HUES64 (cell line): ENCODE results near the gene TLR1.
"Not testable (repeated sequence)": the region's sequence is repeated elsewhere in the genome, so short reads cannot be mapped to it uniquely, and the experiment has no call there.

Experiments used
- H3K27ac ChIP-seq: 2 replicates; pipeline ENCODE4 v1.7.0; 2013; ENCODE audit warnings: low read depth, low read length, inconsistent platforms
- H3K27me3 ChIP-seq: 2 replicates; pipeline ENCODE4 v1.6.1; 2013; ENCODE audit warnings: mild to moderate bottlenecking, low read length; ENCODE audit not compliant: insufficient read depth
- H3K36me3 ChIP-seq: 2 replicates; pipeline ENCODE4 v1.6.1; 2013; ENCODE audit warnings: mild to moderate bottlenecking, low read length; ENCODE audit not compliant: insufficient read depth
- H3K4me1 ChIP-seq: 2 replicates; pipeline ENCODE4 v1.6.1; 2013; ENCODE audit warnings: mild to moderate bottlenecking, low read length, moderate library complexity; ENCODE audit not compliant: insufficient read depth
- H3K4me3 ChIP-seq: 2 replicates; pipeline ENCODE4 v1.5.1; 2013; ENCODE audit warnings: mild to moderate bottlenecking, low read length, moderate library complexity
- H3K9ac ChIP-seq: 2 replicates; pipeline ENCODE4 v1.6.1; 2013; ENCODE audit warnings: mild to moderate bottlenecking, low read depth, low read length
- H3K9me3 ChIP-seq: 2 replicates; pipeline ENCODE4 v1.6.1; 2013; ENCODE audit warnings: low read depth, low read length; ENCODE audit not compliant: insufficient read depth
- WGBS: fragments of 150-250, 120-280 bp; methylation state at CpG from one replicate; pipeline ENCODE4 v1.1.7; 2013; ENCODE audit warnings: missing lambda C conversion rate; 5-methylcytosine and 5-hydroxymethylcytosine counted together

Gene TLR1

GRCh38 chr4:38823766-38824165, 19.2 kb upstream of the TLR1 start:
- no peak overlapping the region for H3K4me3 ChIP-seq
- no peak overlapping the region for H3K27ac ChIP-seq
- H3K36me3 ChIP-seq: no peaks in the 10 kb centered on the region
- H3K9ac ChIP-seq: no peak overlapping the region
- no peaks in the 10 kb centered on the region for H3K4me1 ChIP-seq
- H3K27me3 ChIP-seq: no peaks in the 10 kb centered on the region
- peaks cover 4% of the 10 kb centered on the region; the same call in 1 of the 2 replicates for H3K9me3 ChIP-seq
- 96% methylated on average over 27 of the region's 27 CpGs for WGBS

- H3K27me3 ChIP-seq: no peaks in the 10 kb centered on the region
- H3K27ac ChIP-seq: no peak overlapping the region
- H3K4me3 ChIP-seq: no peak overlapping the region
- H3K9ac ChIP-seq: no peak overlapping the region
- H3K9me3 ChIP-seq: peaks cover 4% of the 10 kb centered on the region; the same call in 1 of the 2 replicates
- no peaks in the 10 kb centered on the region for H3K36me3 ChIP-seq
- H3K4me1 ChIP-seq: no peaks in the 10 kb centered on the region
- WGBS: 87% methylated on average over 5 of the region's 5 CpGs
These were observed 18.2 kb upstream of the TLR1 start for GRCh38 chr4:38822748-38823303.

- Histone ChIP-seq H3K4me1 (no peaks in the 10 kb centered on the region), H3K27me3 (no peaks in the 10 kb centered on the region), H3K36me3 (no peaks in the 10 kb centered on the region), H3K4me3 (no peak overlapping the region), H3K9ac (no peak overlapping the region), H3K9me3 (peaks cover 4% of the 10 kb centered on the region; the same call in 1 of the 2 replicates), H3K27ac (no peak overlapping the region)
- WGBS: 91% methylated on average over 1 of the region's 3 CpGs
These were observed 17.1 kb upstream of the TLR1 start for GRCh38 chr4:38821739-38822138.

- Histone ChIP-seq H3K4me3 (no peak overlapping the region), H3K36me3 (no peaks in the 10 kb centered on the region), H3K27ac (no peak overlapping the region), H3K27me3 (no peaks in the 10 kb centered on the region), H3K4me1 (no peaks in the 10 kb centered on the region), H3K9ac (no peak overlapping the region), H3K9me3 (peaks cover 4% of the 10 kb centered on the region; the same call in 1 of the 2 replicates)
- 94% methylated on average over 4 of the region's 4 CpGs for WGBS
These were observed 15.9 kb upstream of the TLR1 start for GRCh38 chr4:38820329-38821061.

GRCh38 chr4:38819569-38819968, 15.0 kb upstream of the TLR1 start:
- H3K4me1 ChIP-seq: no peaks in the 10 kb centered on the region
- no peak overlapping the region for H3K4me3 ChIP-seq
- no peak overlapping the region for H3K27ac ChIP-seq
- H3K27me3 ChIP-seq: no peaks in the 10 kb centered on the region
- H3K9me3 ChIP-seq: peaks cover 4% of the 10 kb centered on the region; the same call in 1 of the 2 replicates
- no peak overlapping the region for H3K9ac ChIP-seq
- H3K36me3 ChIP-seq: no peaks in the 10 kb centered on the region
- 90% methylated on average over 3 of the region's 3 CpGs for WGBS

GRCh38 chr4:38818441-38818976, 13.9 kb upstream of the TLR1 start:
- Histone ChIP-seq H3K9ac (no peak overlapping the region), H3K36me3 (no peaks in the 10 kb centered on the region), H3K9me3 (peaks cover 4% of the 10 kb centered on the region; the same call in 1 of the 2 replicates), H3K4me3 (no peak overlapping the region), H3K27ac (no peak overlapping the region), H3K4me1 (no peaks in the 10 kb centered on the region), H3K27me3 (no peaks in the 10 kb centered on the region)
- WGBS: 84% methylated on average over 4 of the region's 5 CpGs

- Histone ChIP-seq H3K27ac (no peak overlapping the region), H3K4me1 (no peaks in the 10 kb centered on the region), H3K9ac (no peak overlapping the region), H3K27me3 (no peaks in the 10 kb centered on the region), H3K4me3 (no peak overlapping the region), H3K36me3 (no peaks in the 10 kb centered on the region), H3K9me3 (no peaks in the 10 kb centered on the region)
- WGBS: 82% methylated on average over 3 of the region's 3 CpGs
These were observed 11.5 kb upstream of the TLR1 start for GRCh38 chr4:38815885-38816782.

- Histone ChIP-seq H3K27ac (no peak overlapping the region), H3K36me3 (no peaks in the 10 kb centered on the region), H3K4me3 (no peak overlapping the region), H3K27me3 (no peaks in the 10 kb centered on the region), H3K4me1 (no peaks in the 10 kb centered on the region), H3K9me3 (no peaks in the 10 kb centered on the region), H3K9ac (no peak overlapping the region)
- WGBS: 92% methylated on average over 3 of the region's 3 CpGs
These were observed 9.8 kb upstream of the TLR1 start for GRCh38 chr4:38814386-38814785.

- WGBS: 88% methylated on average over 6 of the region's 6 CpGs
These were observed 6.7 kb upstream of the TLR1 start for GRCh38 chr4:38811297-38811696.

GRCh38 chr4:38807462-38807861, 2.9 kb upstream of the TLR1 start:
- H3K36me3 ChIP-seq, H3K27ac ChIP-seq, H3K9ac ChIP-seq, H3K4me1 ChIP-seq, H3K27me3 ChIP-seq, H3K4me3 ChIP-seq: not testable (repeated sequence)
- H3K9me3 ChIP-seq: peaks cover 18% of the 10 kb centered on the region
- WGBS: 97% methylated on average over 29 of the region's 29 CpGs

More at GRCh38 chr4:38811297-38811696, 6.7 kb upstream of the TLR1 start:
- Histone ChIP-seq H3K9me3 (no peaks in the 10 kb centered on the region), H3K4me1 (no peaks in the 10 kb centered on the region), H3K27me3 (no peaks in the 10 kb centered on the region), H3K9ac (no peak overlapping the region), H3K36me3 (no peaks in the 10 kb centered on the region), H3K4me3 (no peak overlapping the region), H3K27ac (no peak overlapping the region)

- not testable (repeated sequence) for H3K27me3 ChIP-seq, H3K9ac ChIP-seq, H3K4me3 ChIP-seq, H3K36me3 ChIP-seq, H3K4me1 ChIP-seq, H3K27ac ChIP-seq
- 96% methylated on average over 9 of the region's 9 CpGs for WGBS
- H3K9me3 ChIP-seq: peaks cover 28% of the 10 kb centered on the region
These were observed 1.7 kb upstream of the TLR1 start for GRCh38 chr4:38806251-38806650.
